Stomach (tissue), 9 donors: Measurements from ENCODE around the gene PRRT3. TPM values are rescaled to one million over a fixed set of nuclear protein-coding genes. Genes with fewer than 3 reads are reported as not detected.

Experiments used
- DNase-seq, 2 donors: peaks; one replicate each; pipeline versions ENCODE4 v3.0.0 to v3.0.0-alpha.2; 2013 to 2019
- H3K27ac ChIP-seq, 5 donors: fragments of 200-600 bp in 4 of 5; sonication (generic) in 4 of 5; one replicate each; pipeline ENCODE4 v1.5.1; 2013 to 2019; ENCODE audit warnings: mild to moderate bottlenecking in 1 of 5, moderate library complexity in 1 of 5
- H3K27me3 ChIP-seq, 3 donors: fragments of 200-600 bp; sonication (generic); one replicate each; pipeline ENCODE4 v1.5.1; 2017 to 2019; ENCODE audit warnings: mixed run types in 1 of 3
- H3K36me3 ChIP-seq, 4 donors: fragments of 200-600 bp; sonication (generic); 1 replicate in 3 of 4; 2 replicates in 1 of 4; pipeline ENCODE4 v1.5.1; 2016 to 2019
- H3K4me1 ChIP-seq, 4 donors: fragments of 200-600 bp; sonication (generic); one replicate each; pipeline ENCODE4 v1.5.1; 2016 to 2019
- H3K4me3 ChIP-seq, 4 donors: fragments of 200-600 bp; sonication (generic) in 3 of 4; one replicate each; pipeline ENCODE4 v1.5.1; 2016 to 2019; ENCODE audit warnings: mild to moderate bottlenecking in 1 of 4
- H3K9me3 ChIP-seq, 4 donors: fragments of 200-600 bp; sonication (generic); one replicate each; pipeline ENCODE4 v1.5.1; 2016 to 2019
- EP300 ChIP-seq: sonication (generic); formaldehyde crosslinking; IDR thresholded peaks from one replicate; pipeline ENCODE4 v1.6.1; 2017; ENCODE audit warnings: antibody characterized with exemption
- POLR2A ChIP-seq, 4 donors: fragments of 450-650 bp; IDR thresholded peaks; one replicate each; pipeline ENCODE4 v1.6.1; 2016; ENCODE audit warnings: antibody characterized with exemption in 4 of 4, control low read depth in 2 of 4, mild to moderate bottlenecking in 1 of 4, moderate library complexity in 1 of 4
- POLR2AphosphoS5 ChIP-seq, 3 donors: sonication (generic); formaldehyde crosslinking; IDR thresholded peaks; one replicate each; pipeline ENCODE4 v1.6.1; 2016; ENCODE audit warnings: antibody characterized with exemption in 3 of 3
- WGBS, 5 donors: extraction: QIAGEN DNeasy Blood & Tissue Kit in 3 of 5; methylation state at CpG; one replicate each; pipeline versions ENCODE4 v1.1.5 to v1.1.7; 2013 to 2018; 5-methylcytosine and 5-hydroxymethylcytosine counted together
- intact Hi-C: fragments of 100-400 bp; cut with DNase I; formaldehyde crosslinking; loops from one replicate; pipeline ENCODE4 v1.15.1; 2023; ENCODE audit warnings: low total_unique reads
- polyA plus RNA-seq, 3 donors: library from polyadenylated mRNA; stranded (reverse); fragments of 200-250 nt; gene quantifications; one replicate each; pipeline ENCODE4 v1.2.3, GENCODE V29; 2013
- total RNA-seq, 5 donors: library from RNA; depleted of rRNA; stranded (reverse); fragments of >200 nt; gene quantifications; one replicate each; pipeline versions ENCODE4 v1.1.0 to v1.2.3, GENCODE V29; 2014 to 2016
- TF ChIP-seq, protein P1 (sequence below), 7 experiments: fragments of 450-650 bp in 4 of 7; fragments of 200-600 bp in 3 of 7; sonication (generic) in 3 of 7; IDR thresholded peaks; one replicate each; pipeline ENCODE4 v1.5.1; 2016 to 2019; ENCODE audit warnings: antibody characterized with exemption in 7 of 7, control low read depth in 2 of 7, mild to moderate bottlenecking in 1 of 7
- donor health status: healthy with polysubstance abuse.
- donor health status: Bipolar disorder and iron deficiency.
- donor health status: healthy.

Gene PRRT3
- total and polyA plus RNA-seq, 8 donors: 0.44 to 31.6 (median 0.92) TPM

DNA sequence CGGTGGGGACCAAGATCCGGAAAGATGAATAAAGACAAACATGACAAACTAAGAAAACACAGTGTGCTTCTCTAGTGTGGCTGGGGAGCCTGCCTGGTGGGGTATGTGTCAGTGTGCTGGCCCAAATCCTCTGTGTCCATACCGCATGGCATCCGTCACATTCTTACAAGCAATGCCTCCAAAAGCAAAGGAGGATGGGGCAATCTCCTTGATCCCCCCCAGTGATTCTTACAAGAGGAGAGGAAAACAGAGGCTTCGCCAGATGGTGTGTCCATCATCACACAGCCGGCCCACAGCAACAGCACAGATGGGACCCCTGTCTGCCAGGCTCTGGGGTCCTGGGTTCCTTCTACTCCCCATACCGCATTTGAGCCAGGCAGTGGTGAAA lies 35.9 kb downstream of the PRRT3 start:
- Histone ChIP-seq H3K4me1 (peaks cover 44 to 74% (median 64%) of the 10 kb centered on the region in 4 donors), H3K9me3 (no peaks in the 10 kb centered on the region), H3K27ac (peak overlapping the region; percentile 28 to 94 (median 90)), H3K4me3 (peak overlapping the region; percentile 58 to 68 (median 63)), H3K36me3 (peaks cover 0 to 23% (median 20%) of the 10 kb centered on the region in 4 donors), H3K27me3 (no peaks in the 10 kb centered on the region)
- 46 to 67% (median 54%) methylated on average over 6 to 7 of the region's 7 CpGs for WGBS, 5 donors
- DNase-seq: peak in 1 of 2 donors; percentile 39
- intact Hi-C loops: loop anchor here (10.0 kb wide), 1 partner anchor 72 kb away; the partner anchor contains the start of gene RPUSD3
- peak in 1 of 3 donors; percentile 15 for TF ChIP-seq POLR2AphosphoS5 (IDR thresholded peaks at IDR 0.05)
- TF ChIP-seq POLR2A (IDR thresholded peaks at IDR 0.05): no peak

DNA sequence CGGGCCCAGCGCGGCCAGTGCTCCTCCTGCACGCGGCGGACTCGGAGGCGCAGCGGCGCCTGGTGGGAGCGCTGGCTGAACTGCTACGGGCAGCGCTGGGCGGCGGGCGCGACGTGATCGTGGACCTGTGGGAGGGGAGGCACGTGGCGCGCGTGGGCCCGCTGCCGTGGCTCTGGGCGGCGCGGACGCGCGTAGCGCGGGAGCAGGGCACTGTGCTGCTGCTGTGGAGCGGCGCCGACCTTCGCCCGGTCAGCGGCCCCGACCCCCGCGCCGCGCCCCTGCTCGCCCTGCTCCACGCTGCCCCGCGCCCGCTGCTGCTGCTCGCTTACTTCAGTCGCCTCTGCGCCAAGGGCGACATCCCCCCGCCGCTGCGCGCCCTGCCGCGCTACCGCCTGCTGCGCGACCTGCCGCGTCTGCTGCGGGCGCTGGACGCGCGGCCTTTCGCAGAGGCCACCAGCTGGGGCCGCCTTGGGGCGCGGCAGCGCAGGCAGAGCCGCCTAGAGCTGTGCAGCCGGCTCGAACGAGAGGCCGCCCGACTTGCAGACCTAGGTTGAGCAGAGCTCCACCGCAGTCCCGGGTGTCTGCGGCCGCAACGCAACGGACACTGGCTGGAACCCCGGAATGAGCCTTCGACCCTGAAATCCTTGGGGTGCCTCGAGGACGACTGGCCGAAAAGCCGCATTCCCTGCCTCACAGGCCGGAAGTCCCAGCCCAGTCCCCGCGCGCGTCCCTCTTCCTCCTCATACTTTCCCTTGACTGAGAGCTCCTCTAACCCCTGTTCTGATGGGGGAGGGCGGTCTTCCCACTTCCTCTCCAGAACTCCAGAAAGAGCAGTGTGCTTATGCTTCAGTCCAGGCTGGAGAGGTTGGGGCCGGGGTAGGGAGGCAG lies 36.7 kb downstream of the PRRT3 start:
- Histone ChIP-seq H3K4me1 (peaks cover 44 to 76% (median 64%) of the 10 kb centered on the region in 4 donors), H3K27ac (peak overlapping the region; percentile 84 to 94 (median 90)), H3K4me3 (peak overlapping the region; percentile 58 to 68 (median 63)), H3K9me3 (no peaks in the 10 kb centered on the region), H3K36me3 (peaks cover 0 to 21% (median 21%) of the 10 kb centered on the region in 4 donors), H3K27me3 (no peaks in the 10 kb centered on the region)
- TF ChIP-seq, protein P1, sequence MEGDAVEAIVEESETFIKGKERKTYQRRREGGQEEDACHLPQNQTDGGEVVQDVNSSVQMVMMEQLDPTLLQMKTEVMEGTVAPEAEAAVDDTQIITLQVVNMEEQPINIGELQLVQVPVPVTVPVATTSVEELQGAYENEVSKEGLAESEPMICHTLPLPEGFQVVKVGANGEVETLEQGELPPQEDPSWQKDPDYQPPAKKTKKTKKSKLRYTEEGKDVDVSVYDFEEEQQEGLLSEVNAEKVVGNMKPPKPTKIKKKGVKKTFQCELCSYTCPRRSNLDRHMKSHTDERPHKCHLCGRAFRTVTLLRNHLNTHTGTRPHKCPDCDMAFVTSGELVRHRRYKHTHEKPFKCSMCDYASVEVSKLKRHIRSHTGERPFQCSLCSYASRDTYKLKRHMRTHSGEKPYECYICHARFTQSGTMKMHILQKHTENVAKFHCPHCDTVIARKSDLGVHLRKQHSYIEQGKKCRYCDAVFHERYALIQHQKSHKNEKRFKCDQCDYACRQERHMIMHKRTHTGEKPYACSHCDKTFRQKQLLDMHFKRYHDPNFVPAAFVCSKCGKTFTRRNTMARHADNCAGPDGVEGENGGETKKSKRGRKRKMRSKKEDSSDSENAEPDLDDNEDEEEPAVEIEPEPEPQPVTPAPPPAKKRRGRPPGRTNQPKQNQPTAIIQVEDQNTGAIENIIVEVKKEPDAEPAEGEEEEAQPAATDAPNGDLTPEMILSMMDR (IDR thresholded peaks at IDR 0.05): peak in 3 of 7 experiments; percentile 33 to 46 (median 36)
- TF ChIP-seq EP300 (no peak), POLR2A (IDR thresholded peaks at IDR 0.05) (no peak), POLR2AphosphoS5 (IDR thresholded peaks at IDR 0.05) (peak in 1 of 3 donors; percentile 49)
- DNase-seq: peak; percentile 76 to 91
- intact Hi-C loops: loop anchor here (10.0 kb wide), 1 partner anchor 71 kb away; the partner anchor contains the start of gene RPUSD3
- 0 to 4% (median 2%) methylated on average over 46 to 99 of the region's 99 CpGs for WGBS, 5 donors

DNA sequence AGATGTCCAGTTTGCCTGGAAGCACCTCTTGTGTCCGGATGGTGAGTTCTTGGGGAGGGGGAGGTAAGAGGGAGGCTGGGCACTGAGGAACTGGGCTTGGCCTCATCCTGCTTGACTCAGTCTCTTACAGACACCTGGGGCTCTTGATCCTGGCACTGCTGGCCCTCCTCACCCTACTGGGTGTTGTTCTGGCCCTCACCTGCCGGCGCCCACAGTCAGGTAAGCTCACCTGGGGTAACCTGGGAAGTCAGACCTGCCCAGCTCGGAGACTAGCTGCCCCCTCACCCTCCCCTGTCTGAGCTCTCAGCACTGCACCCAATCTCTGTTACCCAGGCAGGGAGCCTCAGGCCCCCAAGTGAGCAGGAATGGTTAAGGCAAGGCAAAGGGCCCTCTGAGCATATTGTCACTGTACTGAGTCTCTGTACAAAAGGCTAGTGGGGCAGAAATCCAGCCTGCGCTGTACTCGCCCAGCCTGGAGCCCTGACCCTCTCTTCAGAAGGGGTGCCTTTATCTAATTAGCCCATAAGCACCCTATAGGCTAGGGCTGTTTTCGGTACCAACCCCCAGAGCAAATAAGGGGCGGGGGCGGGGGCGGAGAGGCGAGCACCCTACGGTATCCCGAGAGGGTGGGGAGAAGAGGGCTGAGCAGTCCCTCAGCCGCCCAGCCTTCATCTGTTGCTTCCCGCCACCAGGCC lies 37.5 kb downstream of the PRRT3 start:
- peak in 1 of 2 donors; percentile 35 for DNase-seq
- H3K4me3 ChIP-seq: peak overlapping the region; percentile 58 to 68 (median 63)
- no peaks in the 10 kb centered on the region for H3K27me3 ChIP-seq
- peaks cover 44 to 76% (median 64%) of the 10 kb centered on the region in 4 donors for H3K4me1 ChIP-seq
- H3K36me3 ChIP-seq: peaks cover 0 to 20% (median 15%) of the 10 kb centered on the region in 4 donors
- TF ChIP-seq, protein P1 (IDR thresholded peaks at IDR 0.05): peak in 1 of 7 experiments; percentile 22
- TF ChIP-seq POLR2AphosphoS5 (IDR thresholded peaks at IDR 0.05): no peak
- WGBS, 5 donors: 5 to 36% (median 17%) methylated on average over 8 to 15 of the region's 15 CpGs
- H3K27ac ChIP-seq: peak overlapping the region; percentile 84 to 94 (median 90)
- no peaks in the 10 kb centered on the region for H3K9me3 ChIP-seq
- intact Hi-C loops: loop anchor here (10.0 kb wide), 1 partner anchor 70 kb away; the partner anchor contains the start of gene RPUSD3

DNA sequence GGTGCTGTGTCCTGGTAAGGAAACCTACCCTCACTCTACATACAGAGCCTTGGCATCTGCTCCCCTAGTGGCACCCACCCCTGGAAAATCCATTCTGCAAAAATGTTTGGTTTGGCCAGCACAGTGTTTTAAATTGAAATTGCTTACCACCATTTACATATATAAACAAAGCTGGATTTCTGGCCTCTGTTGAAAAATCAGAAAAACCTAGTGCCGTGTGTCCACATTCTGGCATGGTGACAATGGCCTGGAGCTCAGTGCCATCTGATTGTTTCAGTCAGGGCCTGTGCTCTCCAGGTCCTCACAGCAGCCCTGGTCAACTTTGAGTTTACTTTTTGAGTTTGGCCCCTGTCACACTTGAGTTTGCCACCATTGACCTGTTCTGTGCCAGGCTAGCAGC lies 38.2 kb downstream of the PRRT3 start:
- no peaks in the 10 kb centered on the region for H3K9me3 ChIP-seq
- peak in 1 of 2 donors; percentile 35 for DNase-seq
- WGBS, 5 donors: 11 to 44% (median 27%) methylated on average over 1 of the region's 1 CpG
- H3K36me3 ChIP-seq: peaks cover 0 to 25% (median 16%) of the 10 kb centered on the region in 4 donors
- H3K4me3 ChIP-seq: no peak overlapping the region
- TF ChIP-seq POLR2A (IDR thresholded peaks at IDR 0.05) (no peak), EP300 (no peak), POLR2AphosphoS5 (IDR thresholded peaks at IDR 0.05) (no peak)
- TF ChIP-seq, protein P1 (IDR thresholded peaks at IDR 0.05): no peak
- H3K4me1 ChIP-seq: peaks cover 44 to 76% (median 64%) of the 10 kb centered on the region in 4 donors
- peak overlapping the region; percentile 84 to 94 (median 90) for H3K27ac ChIP-seq
- H3K27me3 ChIP-seq: no peaks in the 10 kb centered on the region
- intact Hi-C loops: loop anchor here (10.0 kb wide), 1 partner anchor 69 kb away; the partner anchor contains the start of gene RPUSD3
